Smooth muscle cell of bladder (primary cell): ENCODE measurements around the gene GNAT1. TPM values are rescaled to one million over a fixed set of nuclear protein-coding genes. Genes with fewer than 3 reads are reported as not detected.

Experiments used
- total RNA-seq: library from RNA; depleted of rRNA; stranded (reverse); fragments of >200 nt; gene quantifications from 2 replicates; pipeline ENCODE4 v1.2.3, GENCODE V29; 2014

GNAT1 gene
- total RNA-seq, result not detected in 2 replicates

DNA sequence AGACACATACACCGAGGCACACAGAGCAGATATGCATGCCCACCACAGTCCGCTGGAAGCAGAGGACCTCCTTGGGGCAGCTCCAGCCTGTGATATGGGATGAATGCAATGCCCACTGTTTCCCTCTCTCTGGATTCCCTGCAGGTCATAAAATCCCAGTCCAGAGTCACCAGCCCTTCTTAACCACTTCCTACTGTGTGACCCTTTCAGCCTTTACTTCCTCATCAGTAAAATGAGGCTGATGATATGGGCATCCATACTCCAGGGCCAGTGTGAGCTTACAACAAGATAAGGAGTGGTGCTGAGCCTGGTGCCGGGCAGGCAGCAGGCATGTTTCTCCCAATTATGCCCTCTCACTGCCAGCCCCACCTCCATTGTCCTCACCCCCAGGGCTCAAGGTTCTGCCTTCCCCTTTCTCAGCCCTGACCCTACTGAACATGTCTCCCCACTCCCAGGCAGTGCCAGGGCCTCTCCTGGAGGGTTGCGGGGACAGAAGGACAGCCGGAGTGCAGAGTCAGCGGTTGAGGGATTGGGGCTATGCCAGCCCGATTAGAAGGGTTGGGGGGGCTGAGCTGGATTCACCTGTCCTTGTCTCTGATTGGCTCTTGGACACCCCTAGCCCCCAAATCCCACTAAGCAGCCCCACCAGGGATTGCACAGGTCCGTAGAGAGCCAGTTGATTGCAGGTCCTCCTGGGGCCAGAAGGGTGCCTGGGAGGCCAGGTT lies at the start of gene GNAT1:
TSS of gene GNAT1 (plus strand) at position 675 of the 725 bp plus-strand sequence. CDS start 116 bp downstream, outside the sequence.

DNA sequence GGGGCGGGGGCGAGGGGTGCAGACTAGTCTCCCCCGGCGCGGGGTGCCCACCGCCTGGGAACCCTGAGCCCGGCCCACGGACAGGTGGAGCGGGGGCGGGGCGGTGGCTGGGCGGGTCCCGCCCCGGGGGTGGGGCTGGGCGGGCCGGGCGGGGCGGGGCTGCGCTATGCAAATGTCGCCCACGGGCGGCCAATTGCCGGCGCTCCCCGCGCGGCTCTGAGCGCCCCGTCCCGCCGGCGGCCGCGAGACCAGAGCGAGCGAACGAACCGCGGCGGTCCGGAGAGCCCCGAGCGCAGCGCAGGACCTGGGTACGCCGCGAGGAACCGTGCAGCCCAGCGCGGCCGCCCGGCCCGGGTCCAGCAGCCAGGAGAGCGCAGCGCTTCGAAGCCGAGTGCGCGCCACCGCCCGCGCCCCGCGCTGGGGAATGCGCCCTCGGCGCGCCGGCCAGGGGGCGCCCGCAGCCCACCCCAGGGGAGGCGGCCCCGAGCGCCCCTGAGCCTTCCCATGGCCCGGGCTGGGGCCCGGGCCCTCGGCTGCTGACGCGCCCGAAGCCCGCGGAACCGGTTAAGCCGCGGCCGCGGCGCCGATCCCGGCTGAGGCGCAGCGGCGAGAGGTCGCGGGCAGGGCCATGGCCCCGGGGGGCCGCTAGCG lies 36.4 kb upstream of the GNAT1 start, which contains the start of gene SEMA3F:
TSS of gene SEMA3F (plus strand) at position 485 of the 651 bp plus-strand sequence. CDS start 4,299 bp downstream, outside the sequence.

DNA sequence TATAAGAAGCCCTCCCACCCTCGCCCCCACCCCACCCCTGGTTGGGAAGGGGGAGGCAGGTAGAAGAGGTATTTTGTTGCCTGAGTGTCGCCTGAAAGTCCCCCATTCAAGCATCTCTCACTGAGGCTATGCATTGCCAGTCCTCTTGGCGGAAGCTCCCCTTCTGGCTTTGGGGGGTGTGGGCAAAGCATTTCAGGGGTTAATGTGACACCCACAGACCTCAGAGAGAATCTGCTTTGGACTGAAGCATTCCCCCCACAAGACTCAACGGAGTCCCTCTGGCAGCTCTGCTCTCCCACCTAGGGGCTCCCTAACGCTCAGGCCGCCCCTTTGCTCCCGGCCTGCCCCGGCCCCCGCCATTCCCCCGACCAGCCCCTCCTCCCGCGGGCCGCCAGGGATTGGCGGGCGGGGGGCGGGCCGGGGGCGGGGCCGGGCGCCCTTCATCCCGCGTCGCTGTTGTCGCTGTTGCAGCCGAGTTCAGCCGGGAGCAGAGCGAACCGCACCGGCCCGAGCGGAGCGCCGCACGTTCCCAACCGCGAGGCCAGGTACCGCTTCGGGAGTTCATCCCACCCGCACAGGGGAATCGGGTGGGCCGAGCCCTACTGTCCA lies 13.5 kb downstream of the GNAT1 start, which contains the start of gene SLC38A3:
TSS of gene SLC38A3 (plus strand) at position 468 of the 609 bp plus-strand sequence. CDS start 8,929 bp downstream, outside the sequence.

DNA sequence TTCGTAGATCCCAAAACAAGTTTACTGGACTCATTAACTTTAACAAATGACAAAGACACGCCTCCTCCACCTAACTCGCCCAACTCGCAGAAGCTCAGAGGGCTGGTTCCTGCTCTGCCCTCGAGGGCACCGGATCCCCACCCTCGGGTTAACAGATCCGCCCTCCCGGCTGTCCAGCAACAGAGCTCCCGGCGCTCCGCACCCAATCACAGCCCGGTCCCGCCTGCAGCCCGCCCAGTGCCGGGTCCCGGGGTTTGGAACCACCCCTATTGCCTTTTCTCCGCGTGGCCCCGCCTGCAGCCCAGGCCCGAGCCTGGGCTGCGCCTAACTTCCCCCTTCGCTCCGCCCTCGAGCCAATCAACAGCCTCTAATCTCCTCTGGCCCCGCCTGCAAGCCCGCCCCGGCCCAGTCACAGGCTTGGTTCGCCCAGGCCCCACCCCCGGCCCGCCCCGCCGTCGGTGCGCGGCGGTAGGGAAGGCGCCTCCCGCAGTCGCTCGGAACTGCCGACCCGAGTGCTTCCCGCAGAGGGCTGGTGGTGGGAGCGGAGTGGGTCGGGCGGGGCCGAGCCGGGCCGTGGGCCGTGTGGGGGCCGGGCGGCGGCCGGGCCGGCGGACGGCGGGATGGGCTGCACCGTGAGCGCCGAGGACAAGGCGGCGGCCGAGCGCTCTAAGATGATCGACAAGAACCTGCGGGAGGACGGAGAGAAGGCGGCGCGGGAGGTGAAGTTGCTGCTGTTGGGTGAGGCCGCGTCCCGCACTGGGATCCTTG lies 44.5 kb downstream of the GNAT1 start, which contains the start of gene GNAI2:
TSS of gene GNAI2 (plus strand) at position 489 of the 768 bp plus-strand sequence. CDS start at position 621, 132 bp downstream.

Other genes with a start within 250 kb of the GNAT1 start
- 99.2 and 108 TPM in 2 replicates for gene RBM5, start 102.7 kb upstream of the GNAT1 start, total RNA-seq
- 0.14 and 0.92 TPM in 2 replicates for gene SEMA3F, start 36.3 kb upstream of the GNAT1 start, total RNA-seq
- not detected in 2 replicates for gene SLC38A3, start 13.7 kb downstream of the GNAT1 start, total RNA-seq
- 188 and 209 TPM in 2 replicates for gene GNAI2, start 44.6 kb downstream of the GNAT1 start, total RNA-seq
- gene SEMA3B, start 77.5 kb downstream of the GNAT1 start, total RNA-seq, result 16.5 and 31.8 TPM in 2 replicates
- gene LSMEM2, start 87.5 kb downstream of the GNAT1 start, total RNA-seq, result not detected in 2 replicates
- 36.8 and 46.9 TPM in 2 replicates for gene IFRD2, start 100.8 kb downstream of the GNAT1 start, total RNA-seq
- gene HYAL3, start 107.8 kb downstream of the GNAT1 start, total RNA-seq, result 2.6 and 3.7 TPM in 2 replicates
- 1.7 and 1.8 TPM in 2 replicates for gene NAA80, start 107.8 kb downstream of the GNAT1 start, total RNA-seq
- 1.6 and 2.5 TPM in 2 replicates for gene HYAL1, start 112.0 kb downstream of the GNAT1 start, total RNA-seq
- gene HYAL2, start 131.1 kb downstream of the GNAT1 start, total RNA-seq, result 49.8 and 80.7 TPM in 2 replicates
- 10.7 and 16.5 TPM in 2 replicates for gene TUSC2, start 136.6 kb downstream of the GNAT1 start, total RNA-seq
- 20.2 and 25.1 TPM in 2 replicates for gene RASSF1, start 149.2 kb downstream of the GNAT1 start, total RNA-seq
- gene ZMYND10, start 154.1 kb downstream of the GNAT1 start, total RNA-seq, result 0.28 and 1.1 TPM in 2 replicates
- gene NPRL2, start 159.2 kb downstream of the GNAT1 start, total RNA-seq, result 21.5 and 24.8 TPM in 2 replicates
- 29.0 and 34.6 TPM in 2 replicates for gene CYB561D2, start 159.3 kb downstream of the GNAT1 start, total RNA-seq
- gene TMEM115, start 167.9 kb downstream of the GNAT1 start, total RNA-seq, result 27.6 and 42.5 TPM in 2 replicates